ENCODE results near the gene HS6ST1.

DNA sequence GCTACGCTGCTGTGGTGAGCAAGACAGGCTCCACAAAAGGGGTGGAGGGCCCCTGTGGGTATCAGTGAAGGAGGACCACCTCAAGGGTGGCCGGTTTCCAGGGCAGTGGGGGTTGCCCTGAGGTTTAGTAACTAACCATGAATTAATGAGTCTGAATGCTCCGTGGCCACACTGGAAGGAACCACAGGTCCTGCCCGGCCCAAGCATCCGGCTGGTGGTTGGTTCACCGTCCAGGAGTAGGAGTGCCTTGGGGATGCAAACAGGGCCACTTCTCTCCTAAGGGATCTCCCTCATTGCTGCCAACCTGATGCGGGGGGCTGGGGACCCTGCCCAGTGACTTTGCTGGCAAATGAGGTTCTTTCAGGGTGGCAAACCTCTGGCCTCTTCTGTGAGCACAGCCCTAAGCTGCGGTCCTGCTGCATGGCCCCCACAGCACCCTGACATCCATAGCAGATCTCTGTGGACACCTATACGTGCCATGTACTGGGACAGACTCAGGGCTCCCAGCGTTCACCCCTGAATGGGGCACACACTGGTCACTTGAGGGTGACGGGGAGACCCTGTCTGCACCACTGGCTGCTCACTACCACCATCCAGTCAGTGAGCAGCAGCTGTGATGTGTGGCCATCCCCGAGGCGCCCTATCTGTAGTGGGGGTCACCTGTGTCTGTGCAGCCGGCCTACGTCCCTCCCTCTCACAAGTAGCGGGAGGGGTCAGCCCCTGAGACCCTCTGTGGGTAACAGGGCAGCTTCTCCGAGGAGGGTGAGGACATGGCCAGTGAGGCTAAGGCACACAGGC is 41.6 kb downstream of the HS6ST1 start:
- TF ChIP-seq CTCF (optimal IDR thresholded peaks at IDR 0.05 in 1 of 3, IDR thresholded peaks at IDR 0.05 in 1 of 3, conservative IDR thresholded peaks at IDR 0.05 in 1 of 3; ENCODE audit: extremely low read depth in 1 of 3, insufficient read depth in 2 of 3, low read length in 3 of 3) (no peak), EZH2 (IDR thresholded peaks at IDR 0.05; ENCODE audit: low read length) (no peak)
